KG1 (cell line): ENCODE data around the gene HSD17B8.

Experiments
- DNase-seq: peaks from one replicate; lab custom pipeline; 2025; lab: John Stamatoyannopoulos, UW

Gene HSD17B8

DNA sequence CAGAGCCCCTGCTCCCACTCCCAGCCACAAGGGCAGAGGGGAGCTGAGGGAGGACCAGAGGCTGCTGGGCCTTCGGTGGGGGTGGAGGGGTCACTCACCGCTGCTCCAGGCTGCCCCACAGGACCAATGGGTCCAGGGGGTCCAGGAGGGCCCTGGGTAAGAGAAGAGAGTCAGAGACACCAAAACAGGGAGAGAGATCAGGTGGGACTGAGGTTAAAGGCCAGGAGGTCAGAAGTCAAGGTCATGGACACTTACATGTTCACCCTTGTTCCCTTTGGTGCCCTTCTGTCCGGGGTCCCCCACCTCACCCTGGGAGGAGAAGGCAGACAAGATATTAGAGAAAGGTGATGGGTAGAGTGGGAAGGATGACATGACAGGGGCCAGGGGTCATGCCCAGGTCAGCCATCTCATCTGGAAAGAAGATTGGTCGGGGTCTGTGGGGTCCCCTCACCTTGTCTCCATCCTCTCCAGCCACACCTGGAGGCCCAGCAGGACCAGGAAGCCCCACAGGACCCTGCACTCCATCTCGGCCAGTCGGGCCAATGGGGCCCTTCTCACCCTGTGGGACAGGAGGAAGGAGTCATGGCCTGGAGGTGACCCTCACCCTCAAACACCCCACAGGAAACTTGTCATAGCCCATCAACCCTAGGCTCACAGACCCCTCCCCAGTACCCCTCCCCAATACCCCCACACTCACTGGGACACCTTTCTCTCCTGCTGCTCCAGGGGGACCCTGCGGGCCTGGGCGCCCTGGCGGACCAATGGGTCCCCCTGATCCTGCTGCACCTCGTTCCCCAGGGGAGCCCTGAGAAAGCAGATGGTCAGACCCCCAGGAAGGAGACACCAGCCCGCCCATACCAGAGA lies 33.2 kb upstream of the HSD17B8 start:
- DNase-seq, result no peak

DNA sequence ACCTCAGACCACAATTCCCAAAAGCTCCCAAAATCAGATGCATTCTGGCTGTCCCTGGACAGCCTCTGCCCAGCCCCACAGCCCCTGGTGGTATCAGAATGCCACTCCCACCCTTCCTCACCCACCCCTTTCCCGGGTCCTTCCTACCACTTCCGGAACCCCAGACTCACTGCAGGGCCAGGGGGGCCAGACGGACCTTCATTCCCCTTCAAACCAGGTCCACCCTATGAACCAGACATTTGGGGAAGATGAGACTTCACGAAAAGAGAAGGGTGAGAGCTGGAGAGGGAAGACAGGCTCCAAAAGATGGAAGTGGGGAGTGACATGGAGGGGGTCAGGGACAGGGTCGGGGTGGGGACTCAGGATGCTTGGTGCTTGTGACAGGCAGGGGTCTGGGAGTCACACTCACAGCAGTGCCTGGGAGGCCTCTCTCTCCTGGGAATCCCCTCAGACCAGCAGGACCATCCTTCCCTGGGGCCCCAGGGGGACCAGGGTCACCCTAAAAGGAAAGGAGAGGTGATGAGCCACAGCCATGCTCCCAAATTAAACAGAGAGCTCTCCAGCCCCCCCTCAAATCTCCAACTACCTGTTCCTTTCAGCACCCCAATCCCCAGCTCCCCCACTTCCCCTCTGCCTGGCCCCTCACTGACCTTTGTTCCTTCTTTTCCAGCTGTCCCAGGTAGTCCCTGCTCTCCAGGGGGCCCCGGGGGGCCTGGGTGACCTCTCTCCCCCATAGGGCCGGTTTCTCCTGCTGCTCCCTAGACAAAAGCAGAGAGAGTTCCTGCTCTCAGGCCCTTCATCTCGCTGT lies 32.4 kb upstream of the HSD17B8 start:
- no peak for DNase-seq

- no peak for DNase-seq
These were observed 31.5 kb upstream of the HSD17B8 start for GRCh38 chr6:33172688-33173534.

DNA sequence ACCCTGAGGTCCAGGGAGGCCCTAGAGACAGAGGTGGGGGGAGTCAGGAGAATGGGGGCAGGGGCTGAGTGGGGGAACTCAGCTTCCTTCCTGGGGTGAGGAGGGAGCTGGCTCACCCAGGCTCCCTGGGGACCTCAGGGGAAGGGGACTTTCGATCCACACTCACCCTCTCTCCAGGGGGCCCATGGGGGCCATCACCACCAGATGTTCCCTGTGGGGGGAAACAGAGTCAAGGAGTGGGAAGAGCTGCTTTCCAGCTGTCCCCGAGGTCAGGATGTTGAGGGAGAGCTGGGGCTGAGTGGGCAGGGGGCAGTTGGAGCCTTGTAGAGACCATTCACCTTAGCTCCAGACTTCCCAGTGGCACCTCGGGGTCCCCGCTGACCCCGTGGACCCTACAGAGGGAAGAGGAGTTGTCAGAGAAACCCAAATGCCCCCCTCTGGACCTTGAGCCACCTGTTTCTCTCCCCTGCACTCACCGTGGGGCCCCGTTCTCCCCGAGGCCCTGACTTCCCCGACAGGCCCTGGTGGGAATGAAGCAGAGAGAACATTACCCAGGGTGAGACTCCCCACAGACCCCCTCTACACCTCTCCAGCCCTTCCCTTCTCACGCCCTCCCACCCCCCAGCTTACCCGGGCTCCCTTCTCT lies 30.8 kb upstream of the HSD17B8 start:
- DNase-seq, result no peak

DNA sequence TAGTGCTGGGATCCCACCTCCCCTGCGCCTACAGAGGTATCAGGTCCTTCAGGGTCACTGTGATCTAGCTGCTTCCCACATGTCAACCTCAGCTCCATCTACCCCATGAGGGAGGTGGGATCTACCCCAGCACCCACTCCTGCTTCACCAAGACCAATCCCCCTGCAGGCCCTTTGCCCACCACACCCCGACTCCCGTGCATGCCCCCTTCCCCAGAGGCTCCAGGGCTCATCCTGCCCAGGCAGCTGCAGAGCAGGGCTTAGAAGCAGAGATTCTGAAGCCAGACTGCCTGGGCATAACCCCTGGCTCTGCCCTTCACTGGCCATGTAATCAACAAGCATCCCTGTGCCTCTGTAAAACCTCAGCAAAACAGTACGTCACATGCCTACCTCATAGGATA lies 29.7 kb upstream of the HSD17B8 start:
- DNase-seq, result no peak

DNA sequence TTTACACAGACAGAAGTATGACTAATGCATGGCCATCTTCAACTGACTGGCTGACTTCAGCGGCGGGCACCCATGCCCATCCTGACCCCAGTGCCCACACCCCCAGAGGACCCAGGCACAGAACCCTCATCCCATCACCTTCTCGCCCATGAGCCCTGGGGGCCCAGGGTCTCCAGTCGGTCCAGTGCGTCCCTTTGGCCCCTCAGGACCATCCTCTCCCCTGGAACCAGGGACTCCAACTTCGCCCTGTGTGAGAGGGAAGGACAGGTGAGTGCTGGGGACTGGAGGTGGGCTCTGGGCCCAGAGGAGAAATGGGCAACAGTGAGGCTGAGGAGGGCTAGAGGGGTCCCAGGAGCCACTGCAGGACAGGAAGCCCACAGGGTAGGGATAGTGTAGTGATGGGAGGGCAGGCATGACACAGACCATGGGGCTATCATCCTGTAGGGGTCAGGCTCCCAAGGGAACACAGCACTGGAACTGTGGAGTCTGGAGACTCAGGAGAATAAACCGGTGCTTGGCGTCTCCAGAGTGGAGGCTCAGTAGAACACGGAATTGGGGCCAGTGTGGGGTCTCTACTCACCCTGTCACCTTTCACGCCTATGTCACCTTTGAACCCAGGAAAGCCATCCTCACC lies 28.9 kb upstream of the HSD17B8 start:
- no peak for DNase-seq

DNA sequence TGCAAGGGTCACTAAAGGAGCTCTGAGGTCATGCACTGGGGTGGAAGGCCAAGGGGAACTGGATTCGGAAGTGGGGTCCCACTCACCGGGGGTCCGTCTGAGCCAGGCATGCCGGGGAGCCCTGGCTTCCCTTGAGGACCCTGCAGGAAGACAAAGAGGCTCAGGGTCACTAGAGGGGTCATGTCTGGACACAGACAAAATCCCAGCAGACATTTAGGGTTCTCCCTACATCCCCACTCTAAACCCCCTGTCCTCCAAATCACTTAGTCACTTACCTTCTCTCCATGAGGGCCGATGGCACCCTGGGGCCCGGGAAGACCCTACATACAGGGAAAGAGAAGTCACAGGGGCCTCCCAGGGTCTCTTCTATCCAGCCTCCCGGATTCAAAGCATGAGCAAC lies 27.5 kb upstream of the HSD17B8 start:
- no peak for DNase-seq

DNA sequence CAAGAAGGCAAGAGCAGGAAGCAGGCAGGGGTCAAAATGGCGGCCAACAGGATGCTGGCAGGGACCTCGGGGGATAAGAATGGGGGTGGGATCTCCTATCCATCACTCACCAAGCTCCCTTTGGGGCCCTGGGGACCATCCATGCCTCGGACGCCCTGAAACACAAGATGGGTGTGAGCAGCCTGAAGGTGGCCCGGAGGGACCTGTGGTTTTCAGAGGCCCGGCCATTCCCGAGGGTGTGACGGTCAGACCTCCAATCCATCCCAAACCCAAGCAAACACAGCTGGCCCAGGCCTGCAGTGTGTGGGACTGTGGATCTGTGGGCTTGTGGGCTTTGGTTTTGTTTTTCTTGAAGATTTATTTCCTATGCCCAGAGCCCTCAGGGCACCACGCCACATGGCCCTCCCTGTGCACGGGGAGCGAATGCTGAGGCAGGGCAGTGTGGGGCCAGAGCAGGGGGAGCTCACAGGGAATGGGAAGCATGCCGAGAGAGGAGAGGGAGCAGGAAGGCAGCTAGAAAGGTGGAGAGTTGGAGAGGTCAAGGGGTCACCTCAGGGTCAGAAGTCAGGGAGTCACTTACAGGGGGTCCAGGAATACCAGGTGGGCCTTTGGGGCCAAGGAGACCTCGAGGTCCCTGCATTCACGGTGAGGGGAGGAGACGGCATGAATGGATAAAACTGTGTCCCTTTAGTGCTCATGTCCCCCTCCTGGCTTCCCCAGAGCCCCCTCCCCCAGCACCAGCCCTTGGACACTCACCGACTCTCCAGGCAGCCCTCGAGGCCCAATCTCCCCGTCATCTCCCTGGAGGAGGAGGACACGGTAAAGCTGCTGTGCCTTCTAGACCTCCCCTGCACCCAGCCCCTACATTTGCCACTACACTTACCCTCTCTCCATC lies 26.7 kb upstream of the HSD17B8 start:
- DNase-seq, result no peak

- no peak for DNase-seq
These were observed 25.5 kb upstream of the HSD17B8 start for GRCh38 chr6:33178755-33179475.

GRCh38 chr6:33181141-33181540 lies 23.3 kb upstream of the HSD17B8 start:
- DNase-seq, result no peak

GRCh38 chr6:33183071-33183683 lies 21.3 kb upstream of the HSD17B8 start:
- DNase-seq, result peak; percentile 43

- no peak for DNase-seq
These were observed 19.3 kb upstream of the HSD17B8 start for GRCh38 chr6:33185190-33185589.

DNA sequence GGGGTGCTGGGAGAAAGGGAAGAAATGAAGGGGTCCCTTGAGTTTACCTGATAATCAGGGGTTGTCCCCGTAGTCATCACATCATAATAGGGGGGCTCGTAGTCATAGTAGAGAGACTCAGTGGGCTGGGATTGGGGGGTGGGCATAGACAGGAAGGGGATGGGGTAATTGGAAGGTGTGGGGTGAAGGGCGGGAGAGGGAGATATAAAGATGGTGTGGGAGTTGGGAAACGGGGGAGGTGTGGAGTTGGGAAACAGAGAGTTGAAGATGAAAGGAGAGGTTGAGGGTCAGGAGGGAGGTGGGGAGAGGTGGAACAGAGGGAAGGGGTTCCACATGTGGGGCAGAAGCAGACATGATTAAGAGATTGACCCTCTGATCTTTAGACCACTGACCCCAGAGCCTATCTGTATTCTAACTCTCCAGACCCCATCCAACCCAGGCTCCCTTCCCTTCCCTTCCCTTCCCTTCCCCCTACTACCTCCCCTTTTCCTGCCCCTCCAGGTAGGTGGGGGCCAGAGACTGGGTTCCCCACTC lies 18.7 kb upstream of the HSD17B8 start:
- no peak for DNase-seq

GRCh38 chr6:33187809-33188208 lies 16.6 kb upstream of the HSD17B8 start:
- no peak for DNase-seq

DNA sequence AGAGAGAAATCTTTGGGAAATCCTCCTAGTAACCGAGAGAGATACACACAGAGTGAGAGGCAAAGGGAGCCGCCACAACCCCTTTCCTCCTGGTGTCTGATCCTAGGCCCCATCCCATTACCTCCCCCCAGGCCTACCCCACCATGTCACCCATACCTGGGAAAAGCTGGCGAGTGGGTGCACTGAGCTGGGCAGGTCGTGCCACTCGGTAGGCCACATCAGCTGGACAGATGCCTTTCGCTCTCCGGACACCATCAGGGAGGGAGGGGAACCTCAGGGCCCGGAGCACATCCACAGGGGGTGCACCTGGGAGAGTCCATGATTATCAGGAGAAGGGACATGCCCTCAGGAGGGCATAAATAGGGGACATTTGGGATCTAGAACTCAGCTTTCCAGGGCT lies 15.3 kb upstream of the HSD17B8 start:
- DNase-seq, result no peak

DNA sequence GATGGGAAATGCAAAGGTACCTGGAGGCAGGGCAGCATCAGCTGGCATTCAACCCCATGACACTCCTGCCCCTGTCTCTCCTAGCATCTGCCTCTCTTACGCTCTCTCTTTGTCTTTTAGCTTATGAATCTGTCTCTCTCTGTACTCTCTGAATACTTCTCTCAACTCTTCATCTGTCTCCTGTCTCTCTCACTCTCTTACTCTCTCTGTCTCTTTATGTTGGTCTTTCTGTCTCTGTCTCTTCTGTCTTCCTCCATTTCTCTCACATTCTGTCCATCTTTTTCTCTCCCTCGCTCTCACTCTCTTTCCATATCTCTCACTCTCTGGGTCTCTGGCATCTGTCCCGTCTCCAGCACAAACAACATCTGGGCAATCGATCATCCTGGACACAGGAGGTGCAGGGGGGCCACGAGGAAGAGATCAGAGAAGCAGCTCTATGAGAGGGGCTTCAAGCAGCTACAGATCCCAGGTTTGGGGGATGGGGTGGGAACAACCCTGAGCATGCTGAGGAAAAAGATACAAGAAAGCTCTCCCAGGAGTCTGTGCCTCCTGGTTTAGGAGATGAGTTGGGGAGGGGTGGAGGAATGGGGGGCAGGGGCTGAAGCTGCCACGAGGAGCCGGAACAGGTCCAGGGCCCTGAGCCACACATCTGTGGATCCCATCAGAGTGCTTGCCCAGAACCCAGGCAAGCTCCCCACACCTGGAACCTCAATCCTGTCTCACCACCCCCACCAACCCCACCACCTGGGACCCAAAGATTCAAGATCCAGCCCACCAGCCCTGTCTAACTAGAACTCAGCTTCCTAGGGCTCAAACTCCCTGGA lies 14.6 kb upstream of the HSD17B8 start:
- no peak for DNase-seq

GRCh38 chr6:33190504-33191107 lies 13.8 kb upstream of the HSD17B8 start:
- no peak for DNase-seq
